ENCODE measurements around the gene BNC2.

BNC2 gene

GRCh38 chr9:16653491-16654399 lies 216.7 kb downstream of the BNC2 start:
- TF ChIP-seq CTCF (IDR thresholded peaks at IDR 0.05; ENCODE audit: low read depth, low read length, missing control alignments), result no peak
- DNase-seq, result no peak
- H3K27me3 ChIP-seq (replicated peaks), result no peaks in the 10 kb centered on the region
- H3K36me3 ChIP-seq (replicated peaks), result no peaks in the 10 kb centered on the region
- no peak overlapping the region for H3K27ac ChIP-seq
- in situ Hi-C loops (cut with HindIII; ENCODE audit: low pct_ligation_motif_present, low sequenced_read_pairs), result no loop called here
- H3K4me3 ChIP-seq (ENCODE audit: low read depth, low read length), result no peak overlapping the region

- DNase-seq, result no peak
- no peak overlapping the region for H3K27ac ChIP-seq
- no peak overlapping the region for H3K4me3 ChIP-seq (ENCODE audit: low read depth, low read length)
- in situ Hi-C loops (cut with HindIII; ENCODE audit: low pct_ligation_motif_present, low sequenced_read_pairs), result no loop called here
- no peak for TF ChIP-seq CTCF (IDR thresholded peaks at IDR 0.05; ENCODE audit: low read depth, low read length, missing control alignments)
- no peaks in the 10 kb centered on the region for H3K27me3 ChIP-seq (replicated peaks)
- H3K36me3 ChIP-seq (replicated peaks), result no peaks in the 10 kb centered on the region
Measured at GRCh38 chr9:16652582-16652981, 217.9 kb downstream of the BNC2 start.

- Histone ChIP-seq H3K36me3 (replicated peaks) (no peaks in the 10 kb centered on the region), H3K4me3 (ENCODE audit: low read depth, low read length) (no peak overlapping the region), H3K27ac (no peak overlapping the region), H3K27me3 (replicated peaks) (no peaks in the 10 kb centered on the region)
- no peak for TF ChIP-seq CTCF (IDR thresholded peaks at IDR 0.05; ENCODE audit: low read depth, low read length, missing control alignments)
- no peak for DNase-seq
- in situ Hi-C loops (cut with HindIII; ENCODE audit: low pct_ligation_motif_present, low sequenced_read_pairs), result no loop called here
Measured at GRCh38 chr9:16651446-16651964, 219.0 kb downstream of the BNC2 start.

GRCh38 chr9:16645970-16646369 lies 224.5 kb downstream of the BNC2 start:
- Histone ChIP-seq H3K27me3 (replicated peaks) (no peaks in the 10 kb centered on the region), H3K4me3 (ENCODE audit: low read depth, low read length) (no peak overlapping the region), H3K36me3 (replicated peaks) (no peaks in the 10 kb centered on the region), H3K27ac (no peak overlapping the region)
- in situ Hi-C loops (cut with HindIII; ENCODE audit: low pct_ligation_motif_present, low sequenced_read_pairs), result no loop called here
- DNase-seq, result no peak
- no peak for TF ChIP-seq CTCF (IDR thresholded peaks at IDR 0.05; ENCODE audit: low read depth, low read length, missing control alignments)

- no peak overlapping the region for H3K27ac ChIP-seq
- TF ChIP-seq CTCF (IDR thresholded peaks at IDR 0.05; ENCODE audit: low read depth, low read length, missing control alignments), result no peak
- H3K4me3 ChIP-seq (ENCODE audit: low read depth, low read length), result no peak overlapping the region
- no peak for DNase-seq
- in situ Hi-C loops (cut with HindIII; ENCODE audit: low pct_ligation_motif_present, low sequenced_read_pairs), result no loop called here
- H3K36me3 ChIP-seq (replicated peaks), result no peaks in the 10 kb centered on the region
- no peaks in the 10 kb centered on the region for H3K27me3 ChIP-seq (replicated peaks)
Measured at GRCh38 chr9:16642421-16643109, 227.9 kb downstream of the BNC2 start.
